OCI-LY1 (cell line): ENCODE results near the gene GPR39.

Source experiments
- H2AFZ ChIP-seq: fragments of 200-600 bp; sonication (generic), shearing (Covaris generic); 2 replicates; pipeline ENCODE4 v1.6.0; 2014; ENCODE audit warnings: antibody characterized with exemption, mild to moderate bottlenecking, low read length
- H3F3A ChIP-seq: fragments of 200-600 bp; sonication (generic), shearing (Covaris generic); 2 replicates; pipeline ENCODE4 v1.6.0; 2014; ENCODE audit warnings: mild to moderate bottlenecking, antibody characterized with exemption, low read length, moderate library complexity; ENCODE audit not compliant: insufficient read depth
- H3K27ac ChIP-seq: fragments of 200-600 bp; sonication (generic); 2 replicates; pipeline ENCODE4 v1.5.1; 2014; ENCODE audit warnings: low read length, mixed run types, mild to moderate bottlenecking, low read depth; ENCODE audit not compliant: poor library complexity, severe bottlenecking
- H3K27me3 ChIP-seq: fragments of 200-600 bp; sonication (generic); 2 replicates; pipeline ENCODE4 v1.6.0; 2014; ENCODE audit warnings: antibody characterized with exemption, mild to moderate bottlenecking, low read length, moderate library complexity; ENCODE audit not compliant: insufficient read depth
- H3K36me3 ChIP-seq: fragments of 200-600 bp; sonication (generic); 2 replicates; pipeline ENCODE4 v1.6.1; 2014; ENCODE audit warnings: mild to moderate bottlenecking, antibody characterized with exemption, low read length, moderate library complexity, mixed read lengths; ENCODE audit not compliant: insufficient read depth
- H3K4me1 ChIP-seq: fragments of 200-600 bp; sonication (generic); 2 replicates; pipeline ENCODE4 v1.5.1; 2014; ENCODE audit warnings: mild to moderate bottlenecking, low read length, moderate library complexity; ENCODE audit not compliant: insufficient read depth, severe bottlenecking
- H3K4me2 ChIP-seq: fragments of 200-600 bp; sonication (generic), shearing (Covaris generic); 2 replicates; pipeline ENCODE4 v1.6.1; 2014; ENCODE audit warnings: low read length
- H3K4me3 ChIP-seq: fragments of 200-600 bp; sonication (generic); 2 replicates; pipeline ENCODE4 v1.5.1; 2014; ENCODE audit warnings: low read length, low read depth, mild to moderate bottlenecking, mixed read lengths; ENCODE audit not compliant: poor library complexity, severe bottlenecking
- H3K79me2 ChIP-seq: fragments of 200-600 bp; shearing (Covaris generic); 2 replicates; pipeline ENCODE4 v1.6.1; 2016; ENCODE audit warnings: mixed run types, low read length, mixed read lengths; ENCODE audit not compliant: insufficient read depth
- H3K9ac ChIP-seq: fragments of 200-600 bp; sonication (generic), shearing (Covaris generic); 2 replicates; pipeline ENCODE4 v1.6.1; 2014; ENCODE audit warnings: mild to moderate bottlenecking, low read length, mixed read lengths
- H3K9me2 ChIP-seq: fragments of 200-600 bp; sonication (generic), shearing (Covaris generic); 2 replicates; pipeline ENCODE4 v1.6.1; 2014; ENCODE audit warnings: low read depth, mild to moderate bottlenecking, low read length, mixed read lengths
- H3K9me3 ChIP-seq: fragments of 200-600 bp; shearing (Covaris generic); 2 replicates; pipeline ENCODE4 v1.6.1; 2014; ENCODE audit warnings: low read length, mixed read lengths
- H4K20me1 ChIP-seq: fragments of 200-600 bp; sonication (generic), shearing (Covaris generic); 2 replicates; pipeline ENCODE4 v1.6.0; 2016; ENCODE audit warnings: mild to moderate bottlenecking, low read length; ENCODE audit not compliant: insufficient read depth
- CTCF ChIP-seq: fragments of 200-600 bp; sonication (generic), shearing (Covaris generic); IDR thresholded peaks from 2 replicates; pipeline ENCODE4 v1.5.1; 2017; ENCODE audit warnings: mild to moderate bottlenecking, antibody characterized with exemption, low read length, moderate library complexity, mixed read lengths
- EZH2 ChIP-seq: fragments of 200-600 bp; sonication (generic), shearing (Covaris generic); IDR thresholded peaks from 2 replicates; pipeline ENCODE4 v1.8.0; 2017; ENCODE audit warnings: borderline replicate concordance, mixed run types, mild to moderate bottlenecking, antibody characterized with exemption, low read length, moderate library complexity, mixed read lengths

The GPR39 gene

GRCh38 chr2:132586101-132586511, 169.5 kb downstream of the GPR39 start:
- H2AFZ ChIP-seq: no peak overlapping the region
- TF ChIP-seq CTCF: no peak
- TF ChIP-seq EZH2: no peak
- H3K4me3 ChIP-seq: no peak overlapping the region
- H3K4me2 ChIP-seq: no peak overlapping the region
- no peaks in the 10 kb centered on the region for H4K20me1 ChIP-seq
- no peaks in the 10 kb centered on the region for H3F3A ChIP-seq
- H3K27ac ChIP-seq: no peak overlapping the region
- H3K27me3 ChIP-seq: no peaks in the 10 kb centered on the region
- no peaks in the 10 kb centered on the region for H3K9me2 ChIP-seq
- no peaks in the 10 kb centered on the region for H3K9me3 ChIP-seq
- no peaks in the 10 kb centered on the region for H3K79me2 ChIP-seq
- H3K36me3 ChIP-seq: no peaks in the 10 kb centered on the region
- H3K4me1 ChIP-seq: peaks cover 20% of the 10 kb centered on the region
- no peak overlapping the region for H3K9ac ChIP-seq

DNA sequence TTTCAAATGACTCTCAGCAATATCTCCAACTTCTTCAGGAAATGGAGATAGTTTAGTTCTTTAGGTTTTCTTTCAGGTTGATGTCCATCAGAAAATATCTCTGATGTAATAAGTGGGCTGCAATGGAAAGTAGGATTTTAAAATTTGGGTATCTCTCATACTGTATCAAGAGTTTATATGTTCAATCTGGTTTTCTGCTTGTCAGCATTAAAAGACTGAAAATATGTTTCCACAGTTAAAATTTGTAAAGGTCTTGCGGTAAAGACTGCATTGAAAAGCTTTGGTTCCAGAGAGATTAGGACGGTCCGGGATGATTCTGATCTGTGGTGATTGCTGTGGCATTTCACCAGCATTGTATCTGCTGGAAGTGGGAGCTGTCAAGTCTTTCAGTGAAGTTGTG, 170.2 kb downstream of the GPR39 start:
- no peaks in the 10 kb centered on the region for H3K36me3 ChIP-seq
- H2AFZ ChIP-seq: no peak overlapping the region
- H3K9me2 ChIP-seq: no peaks in the 10 kb centered on the region
- H4K20me1 ChIP-seq: no peaks in the 10 kb centered on the region
- no peaks in the 10 kb centered on the region for H3K27me3 ChIP-seq
- no peak overlapping the region for H3K9ac ChIP-seq
- no peak for TF ChIP-seq EZH2
- no peak for TF ChIP-seq CTCF
- no peak overlapping the region for H3K4me3 ChIP-seq
- H3K4me1 ChIP-seq: peaks cover 13% of the 10 kb centered on the region
- H3K9me3 ChIP-seq: no peaks in the 10 kb centered on the region
- H3F3A ChIP-seq: no peaks in the 10 kb centered on the region
- H3K27ac ChIP-seq: no peak overlapping the region
- no peak overlapping the region for H3K4me2 ChIP-seq
- H3K79me2 ChIP-seq: no peaks in the 10 kb centered on the region

DNA sequence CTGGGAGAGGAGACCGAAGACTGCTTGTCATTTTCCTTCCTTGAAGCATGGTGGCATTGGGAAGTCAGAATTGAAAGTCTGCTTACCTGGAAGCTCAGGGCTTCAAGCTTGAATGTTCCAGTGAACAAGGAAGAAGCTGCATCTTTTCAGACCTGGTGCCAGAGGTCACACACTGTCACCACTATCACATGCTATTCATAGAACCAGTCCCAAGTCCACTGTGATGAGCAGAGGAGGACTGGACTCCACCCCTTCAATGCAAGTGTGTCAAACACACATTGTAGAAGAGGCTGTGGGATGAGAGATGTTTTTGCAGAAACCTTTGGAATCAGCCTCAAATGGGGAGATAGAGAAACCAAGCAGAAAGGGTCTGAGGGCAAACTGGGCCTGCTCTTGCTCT, 172.0 kb downstream of the GPR39 start:
- no peaks in the 10 kb centered on the region for H3K9me2 ChIP-seq
- no peak for TF ChIP-seq EZH2
- TF ChIP-seq CTCF: no peak
- no peaks in the 10 kb centered on the region for H3K9me3 ChIP-seq
- no peak overlapping the region for H2AFZ ChIP-seq
- H3K27me3 ChIP-seq: no peaks in the 10 kb centered on the region
- peaks cover 4% of the 10 kb centered on the region for H3K4me1 ChIP-seq
- no peaks in the 10 kb centered on the region for H4K20me1 ChIP-seq
- no peaks in the 10 kb centered on the region for H3F3A ChIP-seq
- H3K36me3 ChIP-seq: no peaks in the 10 kb centered on the region
- H3K27ac ChIP-seq: no peak overlapping the region
- no peak overlapping the region for H3K4me3 ChIP-seq
- H3K4me2 ChIP-seq: no peak overlapping the region
- H3K9ac ChIP-seq: no peak overlapping the region
- no peaks in the 10 kb centered on the region for H3K79me2 ChIP-seq
